Psoas muscle (tissue), 8 donors: Measurements from ENCODE around the gene JPH3. TPM values are rescaled to one million over a fixed set of nuclear protein-coding genes. Genes with fewer than 3 reads are reported as not detected.

Experiments used
- ATAC-seq, 4 donors: fragments of 200-7000 bp; cut with Tn5 transposase; one replicate each; pipeline ENCODE4 v1.9.1; 2020; ENCODE audit warnings: moderate library complexity in 3 of 4, mild to moderate bottlenecking in 2 of 4
- DNase-seq, 2 donors: peaks; one replicate each; pipeline ENCODE4 v3.0.0-alpha.2; 2020
- H3K27ac ChIP-seq: fragments of 200-600 bp; one replicate; pipeline ENCODE4 v1.8.0; 2022
- H3K27me3 ChIP-seq, 3 donors: fragments of 200-600 bp in 1 of 3; one replicate each; pipeline versions ENCODE4 v1.6.1 to v1.8.0; 2013 to 2022; ENCODE audit warnings: low read length in 2 of 3, mild to moderate bottlenecking in 2 of 3, moderate library complexity in 1 of 3; ENCODE audit not compliant: insufficient read depth in 3 of 3
- H3K36me3 ChIP-seq, 2 donors: fragments of 200-600 bp in 1 of 2; one replicate each; pipeline versions ENCODE4 v1.6.1 to v1.8.0; 2013 to 2022; ENCODE audit warnings: low read depth in 1 of 2, mild to moderate bottlenecking in 1 of 2, moderate library complexity in 1 of 2; ENCODE audit not compliant: insufficient read depth in 1 of 2
- H3K4me1 ChIP-seq: fragments of 200-600 bp; one replicate; pipeline ENCODE4 v1.8.0; 2022
- H3K4me3 ChIP-seq: fragments of 200-600 bp; one replicate; pipeline ENCODE4 v1.8.0; 2022; ENCODE audit warnings: mild to moderate bottlenecking
- H3K9me3 ChIP-seq: fragments of 200-600 bp; one replicate; pipeline ENCODE4 v1.8.0; 2022
- CTCF ChIP-seq: fragments of 200-600 bp; IDR thresholded peaks from one replicate; pipeline ENCODE4 v1.8.0; 2022; ENCODE audit warnings: antibody characterized with exemption
- WGBS, 3 donors: extraction: QIAGEN DNeasy Blood & Tissue Kit; methylation state at CpG; one replicate each; pipeline versions ENCODE4 v1.1.6 to v1.1.7; 2013; 5-methylcytosine and 5-hydroxymethylcytosine counted together
- intact Hi-C, 2 donors: fragments of 100-400 bp; cut with DNase I; formaldehyde crosslinking; loops; one replicate each; pipeline versions ENCODE4 v1.11.0 to v1.14.2; 2022
- polyA plus RNA-seq, 3 donors: library from polyadenylated mRNA; stranded (reverse); fragments of 200-250 nt; gene quantifications; one replicate each; pipeline ENCODE4 v1.2.3, GENCODE V29; 2013
- total RNA-seq, 4 donors: library from RNA; stranded (reverse); fragmentation: NEBNext Ultra II Directional in 2 of 4; extraction: Animal tissue kit (Norgen Biotek cat#: 25700) in 2 of 4; gene quantifications; one replicate each; pipeline versions ENCODE4 v1.2.1 to v1.2.4, GENCODE V29; 2021 to 2023
- donor health status: healthy with polysubstance abuse.
- donor health status: DM: no; HTN: no; CAD: no; lungs with moderate emphysema.
- donor health status: Bipolar disorder and iron deficiency.
- donor health status: healthy.
- donor health status: DM: yes; HTN: yes; CAD: no.
- donor health status: DM: no; HTN: no; CAD: no.
- donor health status: DM: no; HTN: no; CAD: no.
- donor health status: DM: yes; HTN: yes; CAD: no.

The JPH3 gene
- total and polyA plus RNA-seq, 7 donors, result 0.03 to 0.13 (median 0.04) TPM; not detected in 2

- WGBS, 3 donors, result 73 to 80% (median 77%) methylated on average over 9 to 10 of the region's 10 CpGs
- ATAC-seq, result no peak
- Histone ChIP-seq H3K4me3 (no peak overlapping the region), H3K9me3 (no peaks in the 10 kb centered on the region), H3K4me1 (no peaks in the 10 kb centered on the region), H3K27me3 (peaks cover 0 to 44% (median 14%) of the 10 kb centered on the region in 3 donors), H3K36me3 (no peaks in the 10 kb centered on the region), H3K27ac (no peak overlapping the region)
- DNase-seq, result no peak
- intact Hi-C loops, result loop anchor here in 1 of 2 donors (2.0 kb wide), 1 partner anchor 34 kb away; no protein-coding TSS in a partner anchor
- no peak for TF ChIP-seq CTCF
These were observed 20.5 kb downstream of the JPH3 start for GRCh38 chr16:87622756-87623319.

GRCh38 chr16:87625241-87625797 is 23.0 kb downstream of the JPH3 start:
- intact Hi-C loops, result no loop called here
- Histone ChIP-seq H3K27ac (no peak overlapping the region), H3K27me3 (peaks cover 0 to 47% (median 10%) of the 10 kb centered on the region in 3 donors), H3K36me3 (no peaks in the 10 kb centered on the region), H3K9me3 (no peaks in the 10 kb centered on the region), H3K4me3 (no peak overlapping the region), H3K4me1 (no peaks in the 10 kb centered on the region)
- DNase-seq, result no peak
- 61 to 65% (median 62%) methylated on average over 13 of the region's 13 CpGs for WGBS, 3 donors
- no peak for ATAC-seq
- TF ChIP-seq CTCF, result no peak

GRCh38 chr16:87626401-87626800 is 24.1 kb downstream of the JPH3 start:
- H3K36me3 ChIP-seq, result no peaks in the 10 kb centered on the region
- no peak overlapping the region for H3K4me3 ChIP-seq
- no peak for TF ChIP-seq CTCF
- H3K4me1 ChIP-seq, result no peaks in the 10 kb centered on the region
- H3K27ac ChIP-seq, result no peak overlapping the region
- intact Hi-C loops, result no loop called here
- peaks cover 0 to 51% (median 10%) of the 10 kb centered on the region in 3 donors for H3K27me3 ChIP-seq
- no peak for ATAC-seq
- H3K9me3 ChIP-seq, result peaks cover 5% of the 10 kb centered on the region
- DNase-seq, result no peak
- WGBS, 3 donors, result 73 to 82% (median 80%) methylated on average over 14 of the region's 14 CpGs

GRCh38 chr16:87626905-87627304 is 24.6 kb downstream of the JPH3 start:
- Histone ChIP-seq H3K27ac (no peak overlapping the region), H3K4me1 (no peaks in the 10 kb centered on the region), H3K27me3 (peaks cover 0 to 56% (median 10%) of the 10 kb centered on the region in 3 donors), H3K9me3 (peaks cover 5% of the 10 kb centered on the region), H3K36me3 (no peaks in the 10 kb centered on the region), H3K4me3 (no peak overlapping the region)
- DNase-seq, result no peak
- WGBS, 3 donors, result 62 to 66% (median 64%) methylated on average over 6 of the region's 6 CpGs
- ATAC-seq, result no peak
- intact Hi-C loops, result no loop called here
- TF ChIP-seq CTCF, result no peak
